ENCODE data around the gene ARFGEF2. TPM values are rescaled to one million over a fixed set of nuclear protein-coding genes. Genes with fewer than 3 reads are reported as not detected.

The ARFGEF2 gene
- total RNA-seq, 2 donors from 2014 or later = 31.5 to 46.5 TPM

DNA sequence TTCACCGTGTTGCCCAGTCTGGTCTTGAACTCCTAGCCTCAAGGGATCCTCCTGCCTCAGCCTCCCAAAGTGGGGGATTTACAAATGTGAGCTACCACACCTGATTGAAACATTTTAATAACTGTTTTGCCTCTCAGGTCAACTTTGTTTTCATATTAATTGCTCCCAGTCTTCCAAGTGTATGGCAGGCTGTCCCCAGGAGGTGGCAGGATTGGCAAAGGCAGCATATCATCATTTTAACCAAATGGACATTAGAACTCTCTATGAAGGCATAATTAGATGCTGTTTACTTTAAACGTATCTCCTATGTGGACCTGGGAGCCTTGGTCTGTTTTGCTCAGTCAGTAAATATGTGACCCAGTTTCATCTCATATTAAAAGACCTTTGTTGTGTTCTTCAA lies 65.4 kb downstream of the ARFGEF2 start:
- Histone ChIP-seq H3K27ac (no peak overlapping the region), H3K27me3 (no peaks in the 10 kb centered on the region), H3K4me3 (no peak overlapping the region), H3K4me1 (no peaks in the 10 kb centered on the region), H3K36me3 (peaks cover 99% of the 10 kb centered on the region), H3K9me3 (no peaks in the 10 kb centered on the region)
- no peak for DNase-seq (ENCODE audit: low spot score)
- TF ChIP-seq, protein P1, sequence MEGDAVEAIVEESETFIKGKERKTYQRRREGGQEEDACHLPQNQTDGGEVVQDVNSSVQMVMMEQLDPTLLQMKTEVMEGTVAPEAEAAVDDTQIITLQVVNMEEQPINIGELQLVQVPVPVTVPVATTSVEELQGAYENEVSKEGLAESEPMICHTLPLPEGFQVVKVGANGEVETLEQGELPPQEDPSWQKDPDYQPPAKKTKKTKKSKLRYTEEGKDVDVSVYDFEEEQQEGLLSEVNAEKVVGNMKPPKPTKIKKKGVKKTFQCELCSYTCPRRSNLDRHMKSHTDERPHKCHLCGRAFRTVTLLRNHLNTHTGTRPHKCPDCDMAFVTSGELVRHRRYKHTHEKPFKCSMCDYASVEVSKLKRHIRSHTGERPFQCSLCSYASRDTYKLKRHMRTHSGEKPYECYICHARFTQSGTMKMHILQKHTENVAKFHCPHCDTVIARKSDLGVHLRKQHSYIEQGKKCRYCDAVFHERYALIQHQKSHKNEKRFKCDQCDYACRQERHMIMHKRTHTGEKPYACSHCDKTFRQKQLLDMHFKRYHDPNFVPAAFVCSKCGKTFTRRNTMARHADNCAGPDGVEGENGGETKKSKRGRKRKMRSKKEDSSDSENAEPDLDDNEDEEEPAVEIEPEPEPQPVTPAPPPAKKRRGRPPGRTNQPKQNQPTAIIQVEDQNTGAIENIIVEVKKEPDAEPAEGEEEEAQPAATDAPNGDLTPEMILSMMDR (IDR thresholded peaks at IDR 0.05) = no peak

DNA sequence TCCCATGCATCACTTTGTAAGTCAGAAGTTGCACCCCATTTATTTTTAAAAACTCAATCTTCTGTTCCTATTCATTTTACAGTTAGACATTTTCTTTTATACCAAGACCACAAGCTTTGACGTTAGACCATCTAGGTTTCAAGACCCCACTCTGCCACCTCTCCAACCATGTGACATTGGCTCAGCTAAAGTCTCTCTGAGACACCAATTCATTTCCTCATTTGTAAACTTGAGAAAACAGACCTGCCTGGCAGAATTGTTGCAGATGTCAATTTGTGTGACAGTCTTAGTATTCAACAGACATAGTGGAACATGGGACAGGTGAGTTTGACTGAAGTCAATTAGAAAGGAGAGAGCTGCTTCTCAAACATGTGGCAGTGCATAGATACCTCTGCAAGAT lies 69.0 kb downstream of the ARFGEF2 start:
- no peak overlapping the region for H3K27ac ChIP-seq
- no peaks in the 10 kb centered on the region for H3K9me3 ChIP-seq
- H3K4me1 ChIP-seq = no peaks in the 10 kb centered on the region
- DNase-seq (ENCODE audit: low spot score) = no peak
- no peaks in the 10 kb centered on the region for H3K27me3 ChIP-seq
- TF ChIP-seq, protein P1 (IDR thresholded peaks at IDR 0.05) = no peak
- H3K36me3 ChIP-seq = peaks cover 98% of the 10 kb centered on the region
- no peak overlapping the region for H3K4me3 ChIP-seq

DNA sequence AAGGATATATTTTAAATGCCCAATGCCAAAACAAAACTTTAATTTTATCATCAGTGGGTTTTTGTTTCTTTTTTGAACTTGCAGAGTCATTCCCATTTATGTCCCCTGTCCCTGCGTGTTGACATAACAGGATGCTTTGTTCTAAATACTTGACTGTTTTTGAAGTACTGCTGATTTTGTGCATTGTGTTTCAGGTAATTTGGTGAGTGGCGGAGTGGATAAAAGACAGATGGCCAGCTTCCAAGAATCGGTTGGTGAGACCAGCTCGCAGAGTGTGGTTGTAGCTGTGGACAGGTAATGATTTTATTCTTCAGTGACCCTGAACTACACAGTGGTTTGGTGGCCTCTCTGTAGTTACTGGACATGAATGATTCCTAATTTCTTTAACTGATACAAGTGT lies 74.1 kb downstream of the ARFGEF2 start:
- H3K9me3 ChIP-seq = no peaks in the 10 kb centered on the region
- H3K4me3 ChIP-seq = no peak overlapping the region
- TF ChIP-seq, protein P1 (IDR thresholded peaks at IDR 0.05) = no peak
- no peaks in the 10 kb centered on the region for H3K4me1 ChIP-seq
- peaks cover 91% of the 10 kb centered on the region for H3K36me3 ChIP-seq
- no peak overlapping the region for H3K27ac ChIP-seq
- H3K27me3 ChIP-seq = no peaks in the 10 kb centered on the region
- no peak for DNase-seq (ENCODE audit: low spot score)

DNA sequence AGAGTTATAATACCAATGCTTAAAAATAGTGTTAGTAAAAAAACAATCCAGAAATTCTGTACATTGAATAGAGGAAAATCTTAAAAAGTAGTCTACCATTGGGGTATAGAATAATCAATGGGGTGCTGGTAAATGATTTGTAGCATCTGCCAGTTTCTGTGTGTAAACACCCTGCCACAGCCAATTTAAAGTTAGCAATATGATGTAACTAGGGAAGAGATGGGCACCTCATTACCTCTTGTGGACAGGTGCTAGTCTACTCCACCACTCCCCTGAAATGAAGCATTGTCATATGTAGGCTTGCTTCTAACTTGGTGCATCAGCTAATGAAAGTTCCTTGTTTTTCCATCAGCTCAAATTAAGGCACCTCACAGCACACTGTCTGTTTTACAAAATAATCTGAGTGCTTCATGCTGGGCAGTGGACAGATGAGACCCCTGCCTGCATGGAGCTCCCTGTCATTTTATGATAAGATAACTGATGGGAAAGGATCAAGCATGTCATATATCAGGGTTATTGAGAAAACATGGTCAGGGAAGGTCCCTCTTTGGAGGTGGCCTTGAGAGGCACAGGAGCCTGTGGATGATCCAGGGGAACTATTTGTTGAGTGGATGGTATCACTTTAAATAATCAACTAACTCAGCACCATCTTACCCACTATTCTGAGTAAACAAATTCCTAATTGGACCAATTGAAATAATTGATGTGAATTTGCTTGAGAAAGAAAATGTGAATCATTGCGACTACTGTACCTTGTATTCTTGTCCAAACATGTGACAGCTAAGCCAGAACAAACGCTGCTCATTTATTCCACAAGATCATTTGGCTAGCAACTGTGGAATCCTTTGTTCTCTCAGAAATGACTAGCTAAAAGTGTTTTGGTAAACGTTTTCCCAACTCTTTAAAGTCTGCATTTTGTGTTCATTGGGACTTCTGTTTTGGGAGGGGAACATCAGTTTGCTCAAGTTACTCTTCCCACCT lies 78.7 kb downstream of the ARFGEF2 start:
- no peak for DNase-seq (ENCODE audit: low spot score)
- Histone ChIP-seq H3K4me1 (no peaks in the 10 kb centered on the region), H3K4me3 (no peak overlapping the region), H3K9me3 (no peaks in the 10 kb centered on the region), H3K27me3 (no peaks in the 10 kb centered on the region), H3K27ac (no peak overlapping the region), H3K36me3 (peaks cover 81% of the 10 kb centered on the region)
- TF ChIP-seq, protein P1 (IDR thresholded peaks at IDR 0.05) = no peak

DNA sequence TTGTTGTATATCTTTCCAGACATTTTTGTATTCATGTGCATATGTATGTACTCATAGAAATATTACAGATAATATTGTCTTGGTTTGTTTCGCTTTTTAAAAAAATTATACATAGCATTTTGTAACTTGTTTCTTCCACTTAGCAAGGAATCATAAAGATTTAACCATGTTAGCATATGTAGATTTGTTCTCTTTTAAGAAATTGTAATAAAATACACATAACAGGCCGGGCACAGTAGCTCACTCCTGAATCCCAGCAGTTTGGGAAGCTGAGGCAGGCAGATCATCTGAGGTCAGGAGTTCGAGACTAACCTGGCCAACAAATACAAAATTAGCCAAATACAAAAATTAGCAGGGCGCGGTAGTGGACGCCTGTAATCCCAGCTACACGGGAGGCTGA lies 80.2 kb downstream of the ARFGEF2 start:
- no peaks in the 10 kb centered on the region for H3K9me3 ChIP-seq
- TF ChIP-seq, protein P1 (IDR thresholded peaks at IDR 0.05) = no peak
- peaks cover 84% of the 10 kb centered on the region for H3K36me3 ChIP-seq
- peak; percentile 11 for DNase-seq (ENCODE audit: low spot score)
- no peak overlapping the region for H3K27ac ChIP-seq
- H3K27me3 ChIP-seq = no peaks in the 10 kb centered on the region
- H3K4me1 ChIP-seq = no peaks in the 10 kb centered on the region
- no peak overlapping the region for H3K4me3 ChIP-seq
